H9 (cell line): Measurements from ENCODE around the gene GBGT1. TPM values are rescaled to one million over a fixed set of nuclear protein-coding genes. Genes with fewer than 3 reads are reported as not detected.

Experiments used
- DNase-seq: peaks from one replicate; pipeline ENCODE4 v3.0.0-alpha.2; 2017
- H2AFZ ChIP-seq: one replicate; pipeline ENCODE4 v1.6.1; 2013; ENCODE audit warnings: mild to moderate bottlenecking, low read length, control low read depth, moderate library complexity
- H2AK5ac ChIP-seq: 2 replicates; pipeline ENCODE4 v1.6.1; 2013; ENCODE audit warnings: low read length, control low read depth, mixed read lengths; ENCODE audit not compliant: insufficient read length
- H2BK120ac ChIP-seq: one replicate; pipeline ENCODE4 v1.6.1; 2013; ENCODE audit warnings: low read depth, mild to moderate bottlenecking, low read length, control low read depth, inconsistent platforms; ENCODE audit not compliant: poor library complexity, severe bottlenecking
- H2BK12ac ChIP-seq: 2 replicates; pipeline ENCODE4 v1.6.1; 2013; ENCODE audit warnings: low read length, control low read depth, mixed read lengths, low read depth; ENCODE audit not compliant: insufficient read length
- H2BK15ac ChIP-seq: 2 replicates; pipeline ENCODE4 v1.6.1; 2013; ENCODE audit warnings: low read depth, low read length, control low read depth
- H2BK20ac ChIP-seq: one replicate; pipeline ENCODE4 v1.6.1; 2013; ENCODE audit warnings: low read depth, mild to moderate bottlenecking, low read length, control low read depth, inconsistent platforms; ENCODE audit not compliant: poor library complexity, severe bottlenecking
- H2BK5ac ChIP-seq: 2 replicates; pipeline ENCODE4 v1.6.1; 2013; ENCODE audit warnings: low read length, control low read depth, mixed read lengths; ENCODE audit not compliant: insufficient read length
- H3K14ac ChIP-seq: 2 replicates; pipeline ENCODE4 v1.6.1; 2013; ENCODE audit warnings: low read length, control low read depth; ENCODE audit not compliant: insufficient read depth
- H3K18ac ChIP-seq: 2 replicates; pipeline ENCODE4 v1.6.1; 2013; ENCODE audit warnings: low read depth, mild to moderate bottlenecking, mixed read lengths, low read length, control low read depth; ENCODE audit not compliant: insufficient read length
- H3K23ac ChIP-seq: 2 replicates; pipeline ENCODE4 v1.6.1; 2013; ENCODE audit warnings: low read length, control low read depth, mixed read lengths, low read depth; ENCODE audit not compliant: insufficient read length
- H3K23me2 ChIP-seq: 2 replicates; pipeline ENCODE4 v1.6.1; 2013; ENCODE audit warnings: low read depth, mild to moderate bottlenecking, mixed read lengths, low read length, control low read depth; ENCODE audit not compliant: insufficient read length, poor library complexity, severe bottlenecking
- H3K27ac ChIP-seq: 2 replicates; pipeline ENCODE4 v1.5.1; 2013; ENCODE audit warnings: low read length, control low read depth, mixed read lengths, low read depth; ENCODE audit not compliant: insufficient read length
- H3K27me3 ChIP-seq: 2 replicates; pipeline ENCODE4 v1.6.1; 2013; ENCODE audit warnings: low read length, control low read depth, inconsistent platforms; ENCODE audit not compliant: insufficient read depth
- H3K4ac ChIP-seq: 2 replicates; pipeline ENCODE4 v1.6.1; 2013; ENCODE audit warnings: low read depth, mild to moderate bottlenecking, control low read depth, inconsistent platforms, low read length, moderate library complexity
- H3K4me1 ChIP-seq: 2 replicates; pipeline ENCODE4 v1.6.1; 2013; ENCODE audit warnings: low read length, control low read depth, inconsistent platforms; ENCODE audit not compliant: insufficient read depth
- H3K4me2 ChIP-seq: 2 replicates; pipeline ENCODE4 v1.6.1; 2013; ENCODE audit warnings: low read length, control low read depth, mixed read lengths; ENCODE audit not compliant: insufficient read length, insufficient read depth
- H3K56ac ChIP-seq: 2 replicates; pipeline ENCODE4 v1.6.1; 2013; ENCODE audit warnings: low read depth, mild to moderate bottlenecking, mixed read lengths, low read length, control low read depth; ENCODE audit not compliant: insufficient read length
- H3K79me1 ChIP-seq: 2 replicates; pipeline ENCODE4 v1.6.1; 2013; ENCODE audit warnings: low read depth, mild to moderate bottlenecking, moderate library complexity, low read length, control low read depth, inconsistent platforms; ENCODE audit not compliant: insufficient read depth, poor library complexity, severe bottlenecking
- H3K79me2 ChIP-seq: 2 replicates; pipeline ENCODE4 v1.6.1; 2013; ENCODE audit warnings: low read length, control low read depth, inconsistent platforms; ENCODE audit not compliant: insufficient read depth
- H3K9ac ChIP-seq: 2 replicates; pipeline ENCODE4 v1.6.1; 2013; ENCODE audit warnings: low read length, control low read depth, mixed read lengths; ENCODE audit not compliant: insufficient read length; ENCODE audit errors: extremely low read depth
- H3K9me3 ChIP-seq: one replicate; pipeline ENCODE4 v1.6.1; 2013; ENCODE audit warnings: low read depth, low read length, inconsistent platforms; ENCODE audit not compliant: control insufficient read depth
- H3T11ph ChIP-seq: one replicate; pipeline ENCODE4 v1.6.1; 2013; ENCODE audit warnings: mild to moderate bottlenecking, low read length, control low read depth, inconsistent platforms
- H4K20me1 ChIP-seq: one replicate; pipeline ENCODE4 v1.6.1; 2013; ENCODE audit not compliant: control insufficient read depth, insufficient read length, insufficient read depth
- H4K5ac ChIP-seq: 2 replicates; pipeline ENCODE4 v1.6.1; 2013; ENCODE audit warnings: low read depth, mild to moderate bottlenecking, mixed read lengths, low read length, control low read depth; ENCODE audit not compliant: insufficient read length
- H4K8ac ChIP-seq: replicated peaks from 2 replicates; pipeline ENCODE4 v1.6.1; 2013; ENCODE audit warnings: low read length, control low read depth, mixed read lengths, low read depth; ENCODE audit not compliant: insufficient read length
- H4K91ac ChIP-seq: 2 replicates; pipeline ENCODE4 v1.6.1; 2013; ENCODE audit warnings: low read depth, mild to moderate bottlenecking, moderate library complexity, mixed read lengths, low read length, control low read depth; ENCODE audit not compliant: insufficient read length
- H3K27ac Mint-ChIP-seq, 3 experiments: 2 replicates in 2 of 3; 3 replicates in 1 of 3; pipeline ENCODE4 v1.8.0; 2020 to 2021; ENCODE audit warnings: mixed read lengths in 3 of 3, mild to moderate bottlenecking in 1 of 3, moderate library complexity in 1 of 3
- H3K27me3 Mint-ChIP-seq: 2 replicates; pipeline ENCODE4 v1.8.0; 2021; ENCODE audit warnings: low read depth, mild to moderate bottlenecking, moderate library complexity, mixed read lengths
- H3K36me3 Mint-ChIP-seq, 3 experiments: 2 replicates in 2 of 3; 3 replicates in 1 of 3; pipeline ENCODE4 v1.8.0; 2020 to 2021; ENCODE audit warnings: low read depth in 3 of 3, mixed read lengths in 3 of 3; ENCODE audit not compliant: insufficient read depth in 1 of 3
- H3K4me1 Mint-ChIP-seq, 2 experiments: 2 replicates each; pipeline ENCODE4 v1.8.0; 2020; ENCODE audit warnings: mixed read lengths in 2 of 2
- H3K4me3 Mint-ChIP-seq, 2 experiments: 2 replicates in 1 of 2; 3 replicates in 1 of 2; pipeline ENCODE4 v1.8.0; 2020 to 2021; ENCODE audit warnings: mild to moderate bottlenecking in 2 of 2, mixed read lengths in 2 of 2, moderate library complexity in 1 of 2
- H3K9me3 Mint-ChIP-seq, 2 experiments: 2 replicates in 1 of 2; 3 replicates in 1 of 2; pipeline ENCODE4 v1.8.0; 2020; ENCODE audit warnings: mild to moderate bottlenecking in 2 of 2, mixed read lengths in 2 of 2, moderate library complexity in 1 of 2
- WGBS: extraction: QIAGEN DNeasy Blood & Tissue Kit; methylation state at CpG from one replicate; pipeline ENCODE4 v1.1.7; 2013; ENCODE audit warnings: missing lambda C conversion rate, low lambda C conversion rate, mixed read lengths; ENCODE audit not compliant: insufficient read length; ENCODE audit errors: extremely low coverage; 5-methylcytosine and 5-hydroxymethylcytosine counted together
- total RNA-seq: library from RNA; stranded (reverse); gene quantifications from 2 replicates; pipeline ENCODE4 v1.2.1, GENCODE V29; 2021
- TF ChIP-seq, protein P1 (sequence below): fragments of 200-600 bp; sonication (generic); conservative IDR thresholded peaks from 3 replicates; pipeline ENCODE4 v1.8.0; 2021; ENCODE audit warnings: antibody characterized with exemption, mild to moderate bottlenecking

Gene GBGT1
- total RNA-seq, 1 experiment from 2014 or later = 9.3 TPM

DNA sequence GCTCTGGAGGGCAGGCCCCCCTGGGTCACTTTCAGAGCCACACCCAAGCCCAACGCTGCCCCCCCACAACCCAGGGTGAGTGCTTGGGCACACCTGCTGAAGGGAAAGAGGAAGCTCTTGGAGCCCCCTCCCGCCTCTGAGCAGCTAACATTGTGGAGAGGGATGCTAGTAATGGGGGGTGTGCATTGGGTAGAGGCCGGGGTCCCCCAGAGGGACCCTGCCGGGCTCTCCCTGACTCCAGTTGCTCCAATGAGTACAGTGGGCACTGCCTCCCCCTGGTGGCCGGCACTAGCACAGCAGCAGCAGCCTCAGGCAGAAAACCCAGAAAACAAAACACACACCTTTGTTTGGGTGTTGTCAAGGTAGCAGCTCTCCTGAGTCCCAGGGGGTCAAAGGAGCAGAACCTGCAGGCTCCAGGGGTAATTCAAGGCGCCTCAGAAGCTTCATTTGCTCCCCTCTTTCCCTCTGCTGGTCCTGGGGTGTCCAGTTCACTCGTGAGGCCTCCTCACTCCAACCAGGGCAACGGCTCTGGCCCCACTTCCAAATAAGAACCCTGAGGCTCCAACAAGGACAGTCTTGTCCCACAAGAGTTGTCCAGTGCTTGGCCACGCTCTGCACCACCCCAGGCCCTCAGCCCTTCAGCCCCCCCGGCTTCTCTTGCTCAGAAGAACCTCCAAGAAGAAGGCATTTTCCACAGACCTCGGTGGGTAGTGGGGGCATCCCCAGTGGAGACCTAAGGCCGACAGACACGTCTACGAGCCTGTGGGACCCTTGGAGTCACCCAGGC, 16.1 kb downstream of the GBGT1 start:
- no peak overlapping the region for H3K56ac ChIP-seq
- no peaks in the 10 kb centered on the region for H3K79me2 ChIP-seq
- no peaks in the 10 kb centered on the region for H3K27me3 ChIP-seq
- H3K18ac ChIP-seq = peak overlapping the region; percentile 97
- peaks cover 2% of the 10 kb centered on the region for H4K20me1 ChIP-seq
- Mint-ChIP-seq H3K36me3 (peaks cover 0 to 6% (median 4%) of the 10 kb centered on the region in 3 experiments; a peak in 4 of 7 replicates), H3K4me3 (peak overlapping the region; percentile 76 to 93), H3K27ac (peak overlapping the region in 1 of 3 experiments; percentile 96; a peak in 3 of 7 replicates), H3K9me3 (no peaks in the 10 kb centered on the region), H3K4me1 (peaks cover 23 to 28% of the 10 kb centered on the region in 2 experiments), H3K27me3 (peaks cover 18% of the 10 kb centered on the region)
- H2AFZ ChIP-seq = no peak overlapping the region
- no peak overlapping the region for H3K23ac ChIP-seq
- peak overlapping the region; percentile 40 for H2BK120ac ChIP-seq
- no peak overlapping the region for H2AK5ac ChIP-seq
- H3K27ac ChIP-seq = no peak overlapping the region
- H3T11ph ChIP-seq = no peak overlapping the region
- peak; percentile 91 for DNase-seq
- H3K9ac ChIP-seq = no peak overlapping the region
- TF ChIP-seq, protein P1, sequence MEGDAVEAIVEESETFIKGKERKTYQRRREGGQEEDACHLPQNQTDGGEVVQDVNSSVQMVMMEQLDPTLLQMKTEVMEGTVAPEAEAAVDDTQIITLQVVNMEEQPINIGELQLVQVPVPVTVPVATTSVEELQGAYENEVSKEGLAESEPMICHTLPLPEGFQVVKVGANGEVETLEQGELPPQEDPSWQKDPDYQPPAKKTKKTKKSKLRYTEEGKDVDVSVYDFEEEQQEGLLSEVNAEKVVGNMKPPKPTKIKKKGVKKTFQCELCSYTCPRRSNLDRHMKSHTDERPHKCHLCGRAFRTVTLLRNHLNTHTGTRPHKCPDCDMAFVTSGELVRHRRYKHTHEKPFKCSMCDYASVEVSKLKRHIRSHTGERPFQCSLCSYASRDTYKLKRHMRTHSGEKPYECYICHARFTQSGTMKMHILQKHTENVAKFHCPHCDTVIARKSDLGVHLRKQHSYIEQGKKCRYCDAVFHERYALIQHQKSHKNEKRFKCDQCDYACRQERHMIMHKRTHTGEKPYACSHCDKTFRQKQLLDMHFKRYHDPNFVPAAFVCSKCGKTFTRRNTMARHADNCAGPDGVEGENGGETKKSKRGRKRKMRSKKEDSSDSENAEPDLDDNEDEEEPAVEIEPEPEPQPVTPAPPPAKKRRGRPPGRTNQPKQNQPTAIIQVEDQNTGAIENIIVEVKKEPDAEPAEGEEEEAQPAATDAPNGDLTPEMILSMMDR = peak; percentile 99
- WGBS = no CpG with 5 or more reads among the region's 14 CpGs
- H3K9me3 ChIP-seq = no peaks in the 10 kb centered on the region
- no peak overlapping the region for H2BK5ac ChIP-seq
- H3K4ac ChIP-seq = peak overlapping the region; percentile 90; the same call in 1 of the 2 replicates
- peak overlapping the region; percentile 94 for H3K4me2 ChIP-seq
- peak overlapping the region; percentile 94 for H4K91ac ChIP-seq
- peak overlapping the region; percentile 17 for H2BK12ac ChIP-seq
- H3K4me1 ChIP-seq = peaks cover 5% of the 10 kb centered on the region; the same call in 1 of the 2 replicates
- no peaks in the 10 kb centered on the region for H3K79me1 ChIP-seq
- H2BK15ac ChIP-seq = no peak overlapping the region
- H3K23me2 ChIP-seq = peaks cover 18% of the 10 kb centered on the region
- H4K8ac ChIP-seq = no peak overlapping the region
- no peak overlapping the region for H4K5ac ChIP-seq
- H2BK20ac ChIP-seq = peak overlapping the region; percentile 99
- H3K14ac ChIP-seq = peak overlapping the region; percentile 96
